ENCODE measurements around the gene DDB1.

The DDB1 gene

DNA sequence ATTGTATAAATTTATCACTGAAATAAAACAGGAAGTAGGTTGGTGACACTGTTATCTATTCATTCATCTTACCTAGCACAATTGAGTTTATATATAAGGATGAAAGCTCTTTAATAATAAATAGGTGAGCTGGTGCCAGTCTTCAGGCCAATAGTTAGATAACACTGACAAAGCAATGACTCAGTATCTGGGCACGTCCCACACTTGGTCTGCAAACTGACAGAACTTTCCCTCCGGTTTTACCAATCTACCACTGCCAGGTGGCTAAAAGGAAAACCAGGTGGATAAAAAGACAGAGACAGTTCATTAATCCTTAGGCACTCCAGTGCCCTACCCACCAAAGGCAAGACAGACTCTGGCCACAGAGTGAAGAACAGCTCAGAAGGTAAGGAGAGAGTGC lies 17.6 kb downstream of the DDB1 start:
- Histone ChIP-seq H3K79me2 (ENCODE audit: control insufficient read depth, low read length) (0 out of 2 replicates have a peak, but pooled peaks cover 2% of the 10 kb centered on the region), H3K4me3 (ENCODE audit: low read length) (no peak overlapping the region), H3K27ac (ENCODE audit: low read depth, low read length) (no peak overlapping the region), H4K20me1 (ENCODE audit: control insufficient read depth, insufficient read depth, low read depth, low read length) (no peaks in the 10 kb centered on the region), H3F3A (ENCODE audit: control insufficient read depth, insufficient read depth) (no peaks in the 10 kb centered on the region), H3K4me2 (ENCODE audit: low read length) (no peak overlapping the region), H3K9me2 (replicated peaks; ENCODE audit: control insufficient read depth, low read length) (no peaks in the 10 kb centered on the region), H3K36me3 (ENCODE audit: control insufficient read depth, low read length) (peaks cover 83% of the 10 kb centered on the region), H3K9me3 (ENCODE audit: control insufficient read depth, insufficient read depth, low read length) (no peaks in the 10 kb centered on the region), H3K27me3 (ENCODE audit: control insufficient read depth, low read length) (no peaks in the 10 kb centered on the region), H3K4me1 (ENCODE audit: control insufficient read depth, low read length) (no peaks in the 10 kb centered on the region)
- no peak for TF ChIP-seq EZH2phosphoT487 (IDR thresholded peaks at IDR 0.05; ENCODE audit: borderline replicate concordance, low read length)
- no peak for TF ChIP-seq CTCF (IDR thresholded peaks at IDR 0.05; ENCODE audit: low read depth, low read length, poor library complexity, severe bottlenecking)

DNA sequence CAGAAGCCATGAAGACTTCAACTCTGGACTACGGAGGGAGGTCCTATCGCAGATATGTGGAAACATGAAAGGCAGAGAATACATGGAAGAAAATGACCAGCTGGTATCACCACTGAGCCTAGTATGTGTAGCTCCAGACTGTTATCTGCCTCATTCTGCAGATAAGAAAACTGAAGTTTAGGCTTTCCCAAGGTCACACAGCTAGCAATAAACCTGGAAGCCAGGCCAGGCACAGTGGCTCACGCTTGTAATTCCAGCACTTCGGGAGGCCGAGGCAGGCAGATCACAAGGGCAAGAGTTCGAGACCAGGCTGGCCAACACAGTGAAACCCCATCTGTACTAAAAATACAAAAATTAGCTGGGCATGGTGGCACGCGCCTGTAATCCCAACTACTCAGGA lies 22.2 kb downstream of the DDB1 start:
- no peaks in the 10 kb centered on the region for H3K27me3 ChIP-seq (ENCODE audit: control insufficient read depth, low read length)
- no peak overlapping the region for H3K27ac ChIP-seq (ENCODE audit: low read depth, low read length)
- TF ChIP-seq EZH2phosphoT487 (IDR thresholded peaks at IDR 0.05; ENCODE audit: borderline replicate concordance, low read length) (no peak), CTCF (IDR thresholded peaks at IDR 0.05; ENCODE audit: low read depth, low read length, poor library complexity, severe bottlenecking) (no peak)
- H3K79me2 ChIP-seq (ENCODE audit: control insufficient read depth, low read length), result 0 out of 2 replicates have a peak, but pooled peaks cover 2% of the 10 kb centered on the region
- no peaks in the 10 kb centered on the region for H3K4me1 ChIP-seq (ENCODE audit: control insufficient read depth, low read length)
- H3F3A ChIP-seq (ENCODE audit: control insufficient read depth, insufficient read depth), result no peaks in the 10 kb centered on the region
- no peak overlapping the region for H3K4me2 ChIP-seq (ENCODE audit: low read length)
- H3K36me3 ChIP-seq (ENCODE audit: control insufficient read depth, low read length), result peaks cover 93% of the 10 kb centered on the region
- H3K9me2 ChIP-seq (replicated peaks; ENCODE audit: control insufficient read depth, low read length), result no peaks in the 10 kb centered on the region
- H3K4me3 ChIP-seq (ENCODE audit: low read length), result no peak overlapping the region
- no peaks in the 10 kb centered on the region for H3K9me3 ChIP-seq (ENCODE audit: control insufficient read depth, insufficient read depth, low read length)
- no peaks in the 10 kb centered on the region for H4K20me1 ChIP-seq (ENCODE audit: control insufficient read depth, insufficient read depth, low read depth, low read length)

- Histone ChIP-seq H3K4me1 (ENCODE audit: control insufficient read depth, low read length) (no peaks in the 10 kb centered on the region), H3K27ac (ENCODE audit: low read depth, low read length) (no peak overlapping the region), H3K4me3 (ENCODE audit: low read length) (no peak overlapping the region), H3K27me3 (ENCODE audit: control insufficient read depth, low read length) (no peaks in the 10 kb centered on the region), H3K9me3 (ENCODE audit: control insufficient read depth, insufficient read depth, low read length) (no peaks in the 10 kb centered on the region), H3K4me2 (ENCODE audit: low read length) (no peak overlapping the region), H3K79me2 (ENCODE audit: control insufficient read depth, low read length) (no peaks in the 10 kb centered on the region), H3K36me3 (ENCODE audit: control insufficient read depth, low read length) (peaks cover 96% of the 10 kb centered on the region), H4K20me1 (ENCODE audit: control insufficient read depth, insufficient read depth, low read depth, low read length) (no peaks in the 10 kb centered on the region), H3K9me2 (replicated peaks; ENCODE audit: control insufficient read depth, low read length) (no peaks in the 10 kb centered on the region), H3F3A (ENCODE audit: control insufficient read depth, insufficient read depth) (no peaks in the 10 kb centered on the region)
- TF ChIP-seq EZH2phosphoT487 (IDR thresholded peaks at IDR 0.05; ENCODE audit: borderline replicate concordance, low read length), result no peak
- TF ChIP-seq CTCF (IDR thresholded peaks at IDR 0.05; ENCODE audit: low read depth, low read length, poor library complexity, severe bottlenecking), result no peak
Observed at GRCh38 chr11:61309739-61310138, 23.2 kb downstream of the DDB1 start.

GRCh38 chr11:61309141-61309540 lies 23.8 kb downstream of the DDB1 start:
- Histone ChIP-seq H3K4me2 (ENCODE audit: low read length) (no peak overlapping the region), H3K9me2 (replicated peaks; ENCODE audit: control insufficient read depth, low read length) (no peaks in the 10 kb centered on the region), H4K20me1 (ENCODE audit: control insufficient read depth, insufficient read depth, low read depth, low read length) (no peaks in the 10 kb centered on the region), H3K36me3 (ENCODE audit: control insufficient read depth, low read length) (peaks cover 94% of the 10 kb centered on the region), H3K4me3 (ENCODE audit: low read length) (no peak overlapping the region), H3K4me1 (ENCODE audit: control insufficient read depth, low read length) (no peaks in the 10 kb centered on the region), H3K27me3 (ENCODE audit: control insufficient read depth, low read length) (no peaks in the 10 kb centered on the region), H3F3A (ENCODE audit: control insufficient read depth, insufficient read depth) (no peaks in the 10 kb centered on the region), H3K27ac (ENCODE audit: low read depth, low read length) (no peak overlapping the region), H3K9me3 (ENCODE audit: control insufficient read depth, insufficient read depth, low read length) (no peaks in the 10 kb centered on the region), H3K79me2 (ENCODE audit: control insufficient read depth, low read length) (no peaks in the 10 kb centered on the region)
- TF ChIP-seq CTCF (IDR thresholded peaks at IDR 0.05; ENCODE audit: low read depth, low read length, poor library complexity, severe bottlenecking), result no peak
- TF ChIP-seq EZH2phosphoT487 (IDR thresholded peaks at IDR 0.05; ENCODE audit: borderline replicate concordance, low read length), result no peak
